ENCODE results near the gene IRS1. TPM values are rescaled to one million over a fixed set of nuclear protein-coding genes. Genes with fewer than 3 reads are reported as not detected.

The IRS1 gene
- polyA plus RNA-seq, 1 donor (not counting 4 experiments of a cell fraction or from before 2014, with no cell fraction given), result 11.2 TPM

- no peak for FAIRE-seq
- H4K20me1 ChIP-seq (ENCODE audit: control insufficient read depth, extremely low read depth, insufficient read depth, low read length), result no peaks in the 10 kb centered on the region
- H3K36me3 ChIP-seq (ENCODE audit: control insufficient read depth in 2 of 2, extremely low read depth in 1 of 2, insufficient read depth in 2 of 2, low read length in 2 of 2), result peaks cover 1 to 3% of the 10 kb centered on the region in 2 experiments
- H3K27ac ChIP-seq (ENCODE audit: control insufficient read depth, insufficient read depth, low read length), result no peak overlapping the region
- no peaks in the 10 kb centered on the region for H3K9me1 ChIP-seq (ENCODE audit: control insufficient read depth, extremely low read depth, insufficient read depth, low read length)
- H3K4me1 ChIP-seq (ENCODE audit: control insufficient read depth, extremely low read depth, insufficient read depth, low read length), result no peaks in the 10 kb centered on the region
- no peak overlapping the region for H3K9ac ChIP-seq (ENCODE audit: control insufficient read depth, extremely low read depth, insufficient read depth, low read length)
- no peak overlapping the region for H2AFZ ChIP-seq (ENCODE audit: control insufficient read depth, low read length)
- TF ChIP-seq EZH2 (IDR thresholded peaks at IDR 0.05; ENCODE audit: low read length) (no peak), CTCF (optimal IDR thresholded peaks at IDR 0.05 in 1 of 3, IDR thresholded peaks at IDR 0.05 in 1 of 3, conservative IDR thresholded peaks at IDR 0.05 in 1 of 3; ENCODE audit: extremely low read depth in 1 of 3, insufficient read depth in 2 of 3, low read length in 3 of 3) (no peak)
- no peak overlapping the region for H3K4me2 ChIP-seq (ENCODE audit: control insufficient read depth, extremely low read depth, insufficient read depth, low read depth, low read length)
- H3K79me2 ChIP-seq (ENCODE audit: control insufficient read depth, insufficient read depth, low read length), result peaks cover 11% of the 10 kb centered on the region
- no peak overlapping the region for H3K4me3 ChIP-seq (ENCODE audit: control insufficient read depth in 2 of 3, extremely low read depth in 1 of 3, insufficient read depth in 2 of 3, low read depth in 1 of 3, low read length in 3 of 3)
- dilution Hi-C loops (cut with MboI; ENCODE audit: extremely low pct_ligation_motif_present, low sequenced_read_pairs), result no loop called here
- H3K9me3 ChIP-seq (ENCODE audit: control insufficient read depth, low read depth, low read length), result no peaks in the 10 kb centered on the region
- DNase-seq (ENCODE audit: low read depth, low spot score), result no peak
- H3K27me3 ChIP-seq (ENCODE audit: control insufficient read depth, extremely low read depth, insufficient read depth, low read length), result no peaks in the 10 kb centered on the region
These were observed 52.3 kb downstream of the IRS1 start for GRCh38 chr2:226747288-226747687.

- Histone ChIP-seq H3K79me2 (ENCODE audit: control insufficient read depth, insufficient read depth, low read length) (peaks cover 8% of the 10 kb centered on the region), H3K36me3 (ENCODE audit: control insufficient read depth in 2 of 2, extremely low read depth in 1 of 2, insufficient read depth in 2 of 2, low read length in 2 of 2) (peaks cover 1 to 3% of the 10 kb centered on the region in 2 experiments)
These were observed 53.3 kb downstream of the IRS1 start for GRCh38 chr2:226746196-226746800.

More at GRCh38 chr2:226746196-226746800, 53.3 kb downstream of the IRS1 start:
- dilution Hi-C loops (cut with MboI; ENCODE audit: extremely low pct_ligation_motif_present, low sequenced_read_pairs), result no loop called here
- no peak overlapping the region for H3K4me3 ChIP-seq (ENCODE audit: control insufficient read depth in 2 of 3, extremely low read depth in 1 of 3, insufficient read depth in 2 of 3, low read depth in 1 of 3, low read length in 3 of 3)
- no peak overlapping the region for H3K9ac ChIP-seq (ENCODE audit: control insufficient read depth, extremely low read depth, insufficient read depth, low read length)
- H3K4me2 ChIP-seq (ENCODE audit: control insufficient read depth, extremely low read depth, insufficient read depth, low read depth, low read length), result no peak overlapping the region
- H3K27me3 ChIP-seq (ENCODE audit: control insufficient read depth, extremely low read depth, insufficient read depth, low read length), result no peaks in the 10 kb centered on the region
- no peaks in the 10 kb centered on the region for H3K4me1 ChIP-seq (ENCODE audit: control insufficient read depth, extremely low read depth, insufficient read depth, low read length)
- DNase-seq (ENCODE audit: low read depth, low spot score) (no peak), FAIRE-seq (no peak)
- no peak overlapping the region for H2AFZ ChIP-seq (ENCODE audit: control insufficient read depth, low read length)
- no peak overlapping the region for H3K27ac ChIP-seq (ENCODE audit: control insufficient read depth, insufficient read depth, low read length)
- H3K9me1 ChIP-seq (ENCODE audit: control insufficient read depth, extremely low read depth, insufficient read depth, low read length), result no peaks in the 10 kb centered on the region
- TF ChIP-seq CTCF (optimal IDR thresholded peaks at IDR 0.05 in 1 of 3, IDR thresholded peaks at IDR 0.05 in 1 of 3, conservative IDR thresholded peaks at IDR 0.05 in 1 of 3; ENCODE audit: extremely low read depth in 1 of 3, insufficient read depth in 2 of 3, low read length in 3 of 3), result no peak
- no peak for TF ChIP-seq EZH2 (IDR thresholded peaks at IDR 0.05; ENCODE audit: low read length)
- no peaks in the 10 kb centered on the region for H3K9me3 ChIP-seq (ENCODE audit: control insufficient read depth, low read depth, low read length)
- H4K20me1 ChIP-seq (ENCODE audit: control insufficient read depth, extremely low read depth, insufficient read depth, low read length), result no peaks in the 10 kb centered on the region

All from keratinocyte (primary cell).